ENCODE results near the gene ZNG1F. TPM values are rescaled to one million over a fixed set of nuclear protein-coding genes. Genes with fewer than 3 reads are reported as not detected.
"Not testable (repeated sequence)": the region's sequence is repeated elsewhere in the genome, so short reads cannot be mapped to it uniquely, and the experiment has no call there.

ZNG1F gene
- total and polyA plus RNA-seq, 3 experiments from 2014 or later, result 1.9 to 11.5 (median 7.9) TPM

GRCh38 chr9:41111414-41111813, 77.7 kb downstream of the ZNG1F start:
- H3K27me3 ChIP-seq (ENCODE audit: insufficient read depth, low read length, poor library complexity, severe bottlenecking); H3K27ac Mint-ChIP-seq; H3K4me3 ChIP-seq (ENCODE audit: low read length); H3K9me3 ChIP-seq (ENCODE audit: low read length); CTCF ChIA-PET; H3K27ac ChIP-seq (ENCODE audit: low read depth, low read length); H3K36me3 Mint-ChIP-seq; H3K36me3 ChIP-seq (ENCODE audit: insufficient read depth, low read length); H3K4me1 Mint-ChIP-seq; H3K4me1 ChIP-seq (ENCODE audit: insufficient read depth, low read length); H3K4me3 Mint-ChIP-seq; H3K27me3 Mint-ChIP-seq; POLR2A ChIA-PET; DNase-seq; H3K9me3 Mint-ChIP-seq: not testable (repeated sequence)

GRCh38 chr9:41110913-41111312, 78.2 kb downstream of the ZNG1F start:
- H3K36me3 ChIP-seq (ENCODE audit: insufficient read depth, low read length); H3K4me1 ChIP-seq (ENCODE audit: insufficient read depth, low read length); H3K36me3 Mint-ChIP-seq; H3K27ac Mint-ChIP-seq; H3K9me3 Mint-ChIP-seq; CTCF ChIA-PET; POLR2A ChIA-PET; H3K27me3 ChIP-seq (ENCODE audit: insufficient read depth, low read length, poor library complexity, severe bottlenecking); H3K9me3 ChIP-seq (ENCODE audit: low read length); DNase-seq; H3K27ac ChIP-seq (ENCODE audit: low read depth, low read length); H3K4me3 Mint-ChIP-seq; H3K27me3 Mint-ChIP-seq; H3K4me1 Mint-ChIP-seq; H3K4me3 ChIP-seq (ENCODE audit: low read length): not testable (repeated sequence)

GRCh38 chr9:41109253-41109652, 79.9 kb downstream of the ZNG1F start:
- H3K27ac Mint-ChIP-seq; H3K27me3 Mint-ChIP-seq; H3K4me3 Mint-ChIP-seq; H3K9me3 Mint-ChIP-seq; H3K4me3 ChIP-seq (ENCODE audit: low read length); H3K36me3 ChIP-seq (ENCODE audit: insufficient read depth, low read length); POLR2A ChIA-PET; H3K27me3 ChIP-seq (ENCODE audit: insufficient read depth, low read length, poor library complexity, severe bottlenecking); DNase-seq; H3K36me3 Mint-ChIP-seq; H3K4me1 Mint-ChIP-seq; H3K9me3 ChIP-seq (ENCODE audit: low read length); CTCF ChIA-PET; H3K4me1 ChIP-seq (ENCODE audit: insufficient read depth, low read length); H3K27ac ChIP-seq (ENCODE audit: low read depth, low read length): not testable (repeated sequence)

GRCh38 chr9:41108816-41109215, 80.3 kb downstream of the ZNG1F start:
- H3K9me3 Mint-ChIP-seq; H3K9me3 ChIP-seq (ENCODE audit: low read length); H3K27ac Mint-ChIP-seq; H3K27me3 Mint-ChIP-seq; H3K4me1 Mint-ChIP-seq; H3K36me3 ChIP-seq (ENCODE audit: insufficient read depth, low read length); H3K4me3 Mint-ChIP-seq; H3K27me3 ChIP-seq (ENCODE audit: insufficient read depth, low read length, poor library complexity, severe bottlenecking); H3K4me3 ChIP-seq (ENCODE audit: low read length); H3K4me1 ChIP-seq (ENCODE audit: insufficient read depth, low read length); POLR2A ChIA-PET; CTCF ChIA-PET; H3K36me3 Mint-ChIP-seq; H3K27ac ChIP-seq (ENCODE audit: low read depth, low read length): not testable (repeated sequence)
- peak in 1 of 5 donors; percentile 46 for DNase-seq

GRCh38 chr9:41106472-41107116, 82.5 kb downstream of the ZNG1F start:
- CTCF ChIA-PET; H3K27ac Mint-ChIP-seq; POLR2A ChIA-PET; H3K27me3 ChIP-seq (ENCODE audit: insufficient read depth, low read length, poor library complexity, severe bottlenecking); H3K4me1 ChIP-seq (ENCODE audit: insufficient read depth, low read length); H3K4me1 Mint-ChIP-seq; DNase-seq; H3K4me3 ChIP-seq (ENCODE audit: low read length); H3K9me3 Mint-ChIP-seq; H3K4me3 Mint-ChIP-seq; H3K36me3 ChIP-seq (ENCODE audit: insufficient read depth, low read length); H3K27me3 Mint-ChIP-seq; H3K27ac ChIP-seq (ENCODE audit: low read depth, low read length); H3K36me3 Mint-ChIP-seq; H3K9me3 ChIP-seq (ENCODE audit: low read length): not testable (repeated sequence)

GRCh38 chr9:41105557-41106253, 83.4 kb downstream of the ZNG1F start:
- H3K4me1 Mint-ChIP-seq; H3K36me3 ChIP-seq (ENCODE audit: insufficient read depth, low read length); H3K36me3 Mint-ChIP-seq; H3K27ac Mint-ChIP-seq; DNase-seq; H3K27me3 Mint-ChIP-seq; H3K4me1 ChIP-seq (ENCODE audit: insufficient read depth, low read length); H3K9me3 ChIP-seq (ENCODE audit: low read length); H3K27me3 ChIP-seq (ENCODE audit: insufficient read depth, low read length, poor library complexity, severe bottlenecking); POLR2A ChIA-PET; H3K27ac ChIP-seq (ENCODE audit: low read depth, low read length); H3K4me3 Mint-ChIP-seq; CTCF ChIA-PET; H3K4me3 ChIP-seq (ENCODE audit: low read length); H3K9me3 Mint-ChIP-seq: not testable (repeated sequence)

GRCh38 chr9:41104542-41104941, 84.6 kb downstream of the ZNG1F start:
- H3K27me3 Mint-ChIP-seq; H3K4me3 Mint-ChIP-seq; H3K9me3 Mint-ChIP-seq; CTCF ChIA-PET; H3K4me1 ChIP-seq (ENCODE audit: insufficient read depth, low read length); H3K4me3 ChIP-seq (ENCODE audit: low read length); POLR2A ChIA-PET; H3K9me3 ChIP-seq (ENCODE audit: low read length); H3K27ac ChIP-seq (ENCODE audit: low read depth, low read length); H3K27me3 ChIP-seq (ENCODE audit: insufficient read depth, low read length, poor library complexity, severe bottlenecking); H3K27ac Mint-ChIP-seq; H3K4me1 Mint-ChIP-seq; DNase-seq; H3K36me3 ChIP-seq (ENCODE audit: insufficient read depth, low read length); H3K36me3 Mint-ChIP-seq: not testable (repeated sequence)

GRCh38 chr9:41100508-41100907, 88.6 kb downstream of the ZNG1F start:
- H3K9me3 Mint-ChIP-seq; H3K36me3 ChIP-seq (ENCODE audit: insufficient read depth, low read length); H3K36me3 Mint-ChIP-seq; H3K4me1 Mint-ChIP-seq; H3K27me3 ChIP-seq (ENCODE audit: insufficient read depth, low read length, poor library complexity, severe bottlenecking); H3K4me3 Mint-ChIP-seq; CTCF ChIA-PET; H3K27ac ChIP-seq (ENCODE audit: low read depth, low read length); H3K27ac Mint-ChIP-seq; POLR2A ChIA-PET; H3K27me3 Mint-ChIP-seq; DNase-seq; H3K9me3 ChIP-seq (ENCODE audit: low read length); H3K4me3 ChIP-seq (ENCODE audit: low read length); H3K4me1 ChIP-seq (ENCODE audit: insufficient read depth, low read length): not testable (repeated sequence)

GRCh38 chr9:41098759-41099158, 90.4 kb downstream of the ZNG1F start:
- H3K27ac ChIP-seq (ENCODE audit: low read depth, low read length); H3K4me3 Mint-ChIP-seq; CTCF ChIA-PET; H3K4me1 ChIP-seq (ENCODE audit: insufficient read depth, low read length); DNase-seq; H3K27me3 Mint-ChIP-seq; H3K27me3 ChIP-seq (ENCODE audit: insufficient read depth, low read length, poor library complexity, severe bottlenecking); H3K9me3 Mint-ChIP-seq; H3K27ac Mint-ChIP-seq; H3K36me3 ChIP-seq (ENCODE audit: insufficient read depth, low read length); H3K4me3 ChIP-seq (ENCODE audit: low read length); H3K9me3 ChIP-seq (ENCODE audit: low read length); H3K4me1 Mint-ChIP-seq; POLR2A ChIA-PET; H3K36me3 Mint-ChIP-seq: not testable (repeated sequence)
